ENCODE data around the gene CADM4. TPM values are rescaled to one million over a fixed set of nuclear protein-coding genes. Genes with fewer than 3 reads are reported as not detected.

The CADM4 gene
- total RNA-seq, 1 donor from 2014 or later, result 93.3 TPM

DNA sequence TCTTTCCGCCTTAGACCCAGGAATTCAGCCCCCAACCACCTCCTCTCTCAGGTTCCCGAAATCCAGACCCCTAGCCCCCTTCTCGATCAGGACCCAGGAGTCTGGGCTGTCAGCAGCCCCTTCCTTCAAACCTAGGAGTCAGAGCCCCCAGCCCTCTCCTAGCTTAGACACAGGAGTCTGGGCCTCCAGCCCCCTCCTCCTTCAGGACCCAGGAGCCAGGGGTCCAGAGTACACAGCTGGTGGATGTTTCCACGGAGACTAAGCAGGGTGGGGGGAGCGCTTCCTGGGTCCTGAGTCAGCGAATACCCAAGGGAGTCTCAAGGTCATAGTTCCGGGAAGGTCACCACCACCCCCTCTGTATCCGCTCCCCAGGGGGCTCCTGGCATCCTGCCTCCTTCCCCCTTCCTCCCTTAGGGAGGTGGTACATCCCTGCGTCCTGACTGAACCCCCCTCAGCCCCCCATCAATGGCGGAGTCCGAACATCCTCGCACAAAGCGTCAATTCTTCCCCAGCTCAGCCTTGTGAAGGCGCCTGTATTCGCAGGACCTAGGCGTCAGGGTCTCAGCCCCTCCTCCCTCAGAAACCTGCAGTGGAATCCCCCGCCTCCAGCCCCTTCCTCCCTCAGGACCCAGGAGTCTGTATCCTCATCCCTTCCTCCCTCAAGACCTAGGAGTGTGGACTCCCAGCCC lies 4.6 kb downstream of the CADM4 start:
- FAIRE-seq (no peak), DNase-seq (ENCODE audit: low spot score in 2 of 2) (no peak)

DNA sequence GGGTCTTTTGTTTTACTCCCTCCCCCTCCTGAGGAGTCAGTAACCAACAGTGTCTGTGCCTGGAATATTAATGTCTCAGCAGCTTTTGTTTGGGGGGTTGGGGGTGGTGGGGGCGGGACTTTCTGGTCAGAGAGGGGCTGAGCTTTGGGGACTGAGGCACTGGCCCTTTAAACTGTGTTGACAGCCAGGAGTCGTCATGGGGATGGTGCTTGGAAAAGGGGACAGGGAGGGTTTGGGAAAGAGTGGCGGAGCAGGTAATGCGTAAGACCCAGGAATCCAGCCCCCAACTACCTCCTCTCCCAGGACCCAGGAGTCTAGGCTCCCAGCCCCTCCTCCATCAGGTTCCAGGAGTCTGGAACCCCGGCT lies 5.2 kb downstream of the CADM4 start:
- DNase-seq (ENCODE audit: low spot score in 2 of 2) (peak in 1 of 2 donors; percentile 60), FAIRE-seq (no peak)

DNA sequence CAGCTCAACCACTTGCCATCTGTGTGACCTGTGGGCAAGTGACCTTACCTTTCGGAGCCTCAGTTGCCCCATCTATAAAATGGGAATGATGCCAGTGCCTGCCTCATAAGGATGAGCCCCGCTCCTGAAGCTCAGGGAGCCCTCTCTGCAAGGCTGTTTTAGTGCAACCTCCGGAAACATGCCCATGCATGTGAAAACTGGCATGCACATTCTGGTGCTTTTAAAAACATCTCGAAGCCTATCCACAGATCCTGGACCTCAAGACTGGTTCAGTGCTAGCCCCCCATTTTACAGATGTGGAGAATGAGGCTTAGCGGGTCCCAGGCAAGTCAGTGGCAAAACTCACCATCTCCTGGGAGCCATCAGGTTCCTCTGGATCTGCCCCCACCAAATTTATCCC lies 5.6 kb downstream of the CADM4 start:
- DNase-seq (ENCODE audit: low spot score in 2 of 2) (no peak), FAIRE-seq (no peak)

DNA sequence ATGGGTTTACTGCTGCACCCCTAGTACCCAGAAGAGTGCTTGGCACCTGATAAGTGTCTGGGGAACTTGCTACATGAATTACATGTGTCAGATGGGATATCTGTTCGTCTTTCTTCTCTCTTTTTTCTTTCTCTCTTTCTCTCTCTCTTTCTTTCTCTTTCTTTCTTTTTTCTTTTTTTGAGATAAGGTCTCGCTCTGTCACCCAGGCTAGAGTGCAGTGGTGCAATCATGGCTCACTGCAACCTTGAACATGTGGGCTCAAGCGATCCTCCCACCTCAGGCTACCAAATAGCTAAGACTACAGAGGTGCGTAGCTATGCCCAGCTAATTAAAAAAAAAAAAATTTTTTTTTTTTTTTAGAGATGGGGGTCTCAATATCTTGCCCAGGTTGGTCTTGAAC lies 6.1 kb downstream of the CADM4 start:
- FAIRE-seq (no peak), DNase-seq (ENCODE audit: low spot score in 2 of 2) (no peak)

DNA sequence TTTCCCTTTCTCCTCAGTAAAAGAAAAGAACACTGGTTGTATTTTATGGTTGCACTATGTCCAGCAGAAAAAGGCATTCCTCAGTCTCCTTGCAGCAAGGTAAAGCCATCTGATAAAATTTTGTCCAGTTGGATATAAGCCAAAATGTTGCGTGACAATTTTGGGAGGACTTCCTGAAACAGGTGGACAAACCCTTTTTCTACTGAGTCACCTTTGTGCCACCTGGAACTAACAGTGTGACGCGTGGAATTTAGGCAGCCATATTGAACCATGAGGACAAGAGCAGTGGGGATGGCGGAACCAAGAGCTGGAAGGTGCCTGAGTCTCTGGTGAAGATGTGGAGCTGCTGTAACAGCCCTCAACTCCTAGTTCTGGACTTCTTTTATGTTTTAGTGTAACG lies 8.2 kb downstream of the CADM4 start:
- FAIRE-seq (no peak), DNase-seq (ENCODE audit: low spot score in 2 of 2) (no peak)

DNA sequence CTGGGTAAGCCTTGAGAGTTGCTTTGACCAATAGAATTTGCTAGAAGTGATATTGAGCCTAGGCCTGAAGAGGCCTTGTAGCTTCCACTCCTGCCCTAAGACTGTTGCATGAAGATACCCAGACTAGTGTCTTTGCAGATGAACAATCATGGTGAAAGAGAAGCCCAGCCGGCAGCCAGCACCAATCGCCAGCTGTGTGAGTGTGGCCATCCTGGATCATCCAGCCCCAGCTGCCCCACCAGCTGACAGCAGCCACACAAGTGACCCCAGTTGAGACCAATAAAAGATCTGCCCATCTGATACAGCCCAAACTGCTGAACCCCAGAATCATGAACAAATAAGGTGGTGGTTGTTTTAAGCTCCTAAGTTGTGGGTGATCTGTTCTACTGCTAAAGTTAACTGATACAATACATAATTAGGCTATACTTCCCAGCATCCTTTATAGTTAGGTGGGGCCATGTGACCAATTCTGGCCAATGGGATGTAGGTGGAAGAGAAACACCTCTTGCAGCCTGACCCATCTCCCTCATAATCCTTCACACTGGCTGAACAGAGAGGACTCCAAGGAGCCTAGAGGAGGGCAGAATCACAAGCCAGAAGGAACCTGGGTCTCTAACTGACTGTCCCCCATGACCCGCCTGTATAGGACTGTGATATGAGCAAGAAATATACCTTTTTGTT lies 10.9 kb downstream of the CADM4 start:
- FAIRE-seq (no peak), DNase-seq (ENCODE audit: low spot score in 2 of 2) (no peak)

DNA sequence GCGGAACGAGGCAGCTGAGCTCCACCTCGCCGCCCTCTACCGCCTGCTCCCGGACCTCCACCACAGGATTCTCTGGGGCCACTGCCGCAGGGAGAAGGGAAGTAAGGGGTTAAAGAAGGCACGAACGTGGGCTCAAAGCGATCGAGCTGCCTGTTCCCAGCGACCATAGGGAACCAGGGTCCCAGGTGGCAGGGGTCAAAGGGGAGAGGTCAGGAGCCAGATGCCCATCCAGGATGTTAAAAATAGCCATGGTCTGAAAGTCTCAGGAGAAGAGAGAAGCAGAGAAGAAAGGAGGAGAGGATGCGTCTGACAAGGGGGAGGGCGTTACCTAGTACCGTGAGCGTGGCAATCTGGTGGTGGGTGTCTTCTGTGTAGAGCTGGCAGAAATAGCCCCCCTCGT lies 12.8 kb downstream of the CADM4 start:
- no peak for FAIRE-seq

DNA sequence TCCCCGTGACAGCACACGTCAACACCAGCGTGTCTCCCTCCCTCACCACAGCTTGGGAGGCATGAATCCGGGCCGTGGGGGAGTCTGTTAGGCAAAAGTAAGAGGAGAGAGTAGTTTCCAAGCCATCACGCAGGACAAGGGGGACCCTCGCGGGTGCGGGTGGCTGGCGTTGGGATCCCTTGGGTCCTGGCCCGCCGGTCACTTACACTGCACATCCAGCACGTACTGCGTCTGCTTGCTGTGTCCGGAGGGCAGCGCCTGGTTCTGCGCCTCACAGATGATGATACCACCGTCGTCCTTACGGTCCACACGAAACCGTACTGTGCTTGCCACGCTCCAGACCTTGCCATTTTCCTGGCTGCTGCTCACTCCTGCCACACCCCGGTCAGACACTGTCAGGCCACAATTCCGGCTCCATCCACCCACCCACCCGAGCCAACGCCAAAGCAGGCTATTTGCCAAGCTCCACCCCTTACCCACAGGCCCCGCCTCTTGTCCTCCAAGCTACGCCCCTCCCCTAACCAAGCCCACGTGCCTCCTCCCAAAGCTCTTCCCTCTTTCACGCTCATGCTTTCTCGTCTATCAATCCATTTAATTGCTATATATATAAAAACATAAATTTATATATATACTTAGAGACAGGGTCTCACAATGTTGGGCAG lies 13.6 kb downstream of the CADM4 start:
- no peak for FAIRE-seq

More for the DNA sequence above, 12.8 kb downstream of the CADM4 start:
- DNase-seq (ENCODE audit: low spot score in 2 of 2), result no peak

DNA sequence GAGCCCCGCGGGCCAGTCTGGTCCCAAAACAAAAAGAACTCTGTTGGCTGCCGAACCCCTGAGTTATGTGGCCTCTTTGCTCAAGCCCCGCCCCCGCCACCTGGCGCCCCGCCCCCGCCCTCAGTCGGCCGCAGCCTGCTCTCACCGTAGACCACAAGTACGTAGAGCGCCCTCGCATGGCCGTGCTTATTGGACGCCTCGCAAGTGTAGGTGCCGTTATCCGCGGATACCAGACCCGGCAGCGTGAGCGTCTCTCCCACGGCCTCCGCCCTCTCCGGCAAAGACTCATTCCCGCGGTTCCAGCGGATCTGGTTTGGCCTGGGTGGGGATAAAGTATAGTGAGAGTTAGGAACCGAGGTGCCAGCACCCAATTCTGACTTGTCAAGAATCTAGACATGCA lies 14.7 kb downstream of the CADM4 start:
- DNase-seq (ENCODE audit: low spot score in 2 of 2) (no peak), FAIRE-seq (no peak)

More for the DNA sequence above, 13.6 kb downstream of the CADM4 start:
- peak in 1 of 2 donors; percentile 73 for DNase-seq (ENCODE audit: low spot score in 2 of 2)

DNA sequence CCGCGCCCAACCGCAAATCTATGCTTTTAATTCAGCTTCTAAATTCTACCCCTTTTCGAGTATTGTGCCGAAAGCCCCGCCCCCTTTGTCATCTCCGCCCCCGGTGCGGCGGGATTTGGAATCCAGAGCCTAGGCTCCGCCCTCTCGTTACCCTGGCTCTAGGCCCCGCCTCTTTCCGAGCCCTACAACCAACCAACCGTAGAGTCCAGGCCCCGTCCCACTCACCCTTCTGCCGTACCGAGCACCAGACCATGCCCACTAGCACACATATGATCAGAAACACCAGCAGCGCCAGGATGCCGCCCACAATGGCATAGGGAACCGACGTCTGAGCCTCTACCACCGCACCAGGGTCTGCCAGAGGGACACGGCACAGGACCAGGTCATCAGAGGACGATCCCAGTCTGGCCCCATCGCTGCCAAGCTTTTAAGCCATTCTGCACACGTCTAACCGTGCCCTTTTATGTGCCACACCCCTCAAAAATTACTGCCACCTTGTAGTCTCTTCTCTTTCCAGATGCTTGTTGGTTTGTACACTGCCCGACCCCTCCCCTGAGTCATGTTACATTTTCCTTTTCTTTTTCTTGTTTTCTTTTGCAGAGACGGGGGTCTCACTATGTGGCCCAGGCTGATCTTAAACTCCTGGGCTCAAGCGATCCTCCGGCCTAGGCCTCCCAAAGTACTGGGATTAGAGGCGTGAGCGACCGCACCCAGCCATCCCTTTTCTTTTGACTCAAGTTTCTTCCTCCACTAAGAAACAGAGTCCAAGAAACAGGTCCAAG lies 15.6 kb downstream of the CADM4 start:
- no peak for FAIRE-seq

DNA sequence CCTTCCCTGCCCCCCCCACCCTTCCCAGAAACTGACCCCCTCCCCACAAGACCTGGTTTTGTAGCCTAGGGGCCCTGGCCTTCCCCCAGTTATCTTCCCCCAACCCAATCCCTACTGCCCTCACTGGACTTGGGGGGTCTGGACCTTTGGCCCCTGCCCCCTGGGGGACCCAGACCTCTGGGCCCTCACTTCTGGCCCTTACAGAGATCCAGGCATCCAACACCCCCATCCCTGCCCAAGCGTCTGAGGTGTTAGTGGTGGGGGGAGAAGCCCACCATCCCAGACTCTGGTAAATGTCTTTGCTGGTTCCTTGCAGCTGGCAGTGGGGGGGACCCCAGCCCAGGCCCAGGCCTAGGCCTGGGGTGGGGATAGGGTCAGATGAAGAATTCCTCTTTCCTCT lies 16.7 kb downstream of the CADM4 start:
- FAIRE-seq (no peak), DNase-seq (ENCODE audit: low spot score in 2 of 2) (no peak)

More for the DNA sequence above, 15.6 kb downstream of the CADM4 start:
- no peak for DNase-seq (ENCODE audit: low spot score in 2 of 2)

DNA sequence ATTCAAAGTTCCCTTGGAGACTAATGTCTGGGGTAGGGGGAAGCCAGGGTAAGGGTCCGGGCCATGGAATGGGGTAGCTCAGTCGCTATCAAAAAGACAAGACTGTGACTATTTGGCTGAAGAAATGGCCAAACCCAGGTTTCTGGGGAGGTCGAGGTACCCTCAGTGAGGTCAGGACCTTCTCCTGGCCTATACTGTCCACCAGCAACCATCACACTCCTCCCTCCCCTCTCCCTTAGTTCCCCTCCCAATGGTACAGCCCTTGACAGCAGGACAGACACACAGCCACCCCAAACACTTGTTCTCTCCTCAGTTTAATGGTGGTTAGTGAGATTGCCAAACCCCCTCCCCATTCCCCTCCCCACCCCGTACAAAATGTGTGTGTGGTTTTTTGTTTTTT lies 17.6 kb downstream of the CADM4 start:
- FAIRE-seq (no peak), DNase-seq (ENCODE audit: low spot score in 2 of 2) (no peak)

DNA sequence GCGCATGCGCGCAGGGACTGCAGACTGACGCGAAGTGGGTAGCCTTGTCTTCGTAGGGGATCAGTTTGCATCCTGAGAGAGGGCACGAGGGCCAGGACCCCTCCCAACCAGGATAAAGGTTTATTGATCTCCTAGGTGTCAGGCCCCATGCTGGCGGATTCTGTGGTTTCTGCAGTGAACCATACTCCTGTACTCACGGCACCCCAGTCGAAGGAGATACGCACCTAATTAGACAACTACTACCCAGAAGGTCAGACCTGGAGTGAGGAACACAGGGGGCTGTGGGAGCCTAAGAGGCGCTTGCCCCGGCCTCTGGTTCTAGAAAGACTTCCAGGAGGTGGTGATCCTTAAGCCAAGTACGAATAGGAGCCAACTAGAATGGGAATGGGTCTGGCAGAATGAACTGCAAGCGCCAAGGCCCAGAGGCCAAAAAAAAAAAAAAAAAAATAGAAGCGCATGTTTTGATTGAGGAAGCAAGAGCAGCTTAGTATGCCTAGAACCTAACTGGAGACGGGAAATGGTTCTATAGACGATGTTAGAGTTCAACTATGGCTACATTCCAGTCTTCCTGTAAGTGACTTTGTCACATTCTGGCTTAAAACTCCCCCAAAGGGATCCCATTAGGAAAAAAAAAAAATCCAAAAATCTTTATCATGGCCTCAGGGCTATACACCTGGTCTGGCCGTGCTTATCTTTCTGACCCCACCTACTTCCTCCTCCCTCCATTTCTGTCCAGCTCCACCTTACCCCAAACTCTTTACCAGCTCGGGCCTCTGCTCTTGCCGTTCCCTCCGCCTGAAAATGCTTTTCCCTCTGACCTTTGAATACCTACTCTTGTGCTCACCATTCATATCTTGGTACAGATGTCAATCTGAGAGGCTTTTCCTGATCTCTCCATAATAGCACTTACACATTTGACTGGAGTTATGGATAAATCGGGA lies 19.3 kb downstream of the CADM4 start:
- DNase-seq (ENCODE audit: low spot score in 2 of 2), result no peak
- no peak for FAIRE-seq

DNA sequence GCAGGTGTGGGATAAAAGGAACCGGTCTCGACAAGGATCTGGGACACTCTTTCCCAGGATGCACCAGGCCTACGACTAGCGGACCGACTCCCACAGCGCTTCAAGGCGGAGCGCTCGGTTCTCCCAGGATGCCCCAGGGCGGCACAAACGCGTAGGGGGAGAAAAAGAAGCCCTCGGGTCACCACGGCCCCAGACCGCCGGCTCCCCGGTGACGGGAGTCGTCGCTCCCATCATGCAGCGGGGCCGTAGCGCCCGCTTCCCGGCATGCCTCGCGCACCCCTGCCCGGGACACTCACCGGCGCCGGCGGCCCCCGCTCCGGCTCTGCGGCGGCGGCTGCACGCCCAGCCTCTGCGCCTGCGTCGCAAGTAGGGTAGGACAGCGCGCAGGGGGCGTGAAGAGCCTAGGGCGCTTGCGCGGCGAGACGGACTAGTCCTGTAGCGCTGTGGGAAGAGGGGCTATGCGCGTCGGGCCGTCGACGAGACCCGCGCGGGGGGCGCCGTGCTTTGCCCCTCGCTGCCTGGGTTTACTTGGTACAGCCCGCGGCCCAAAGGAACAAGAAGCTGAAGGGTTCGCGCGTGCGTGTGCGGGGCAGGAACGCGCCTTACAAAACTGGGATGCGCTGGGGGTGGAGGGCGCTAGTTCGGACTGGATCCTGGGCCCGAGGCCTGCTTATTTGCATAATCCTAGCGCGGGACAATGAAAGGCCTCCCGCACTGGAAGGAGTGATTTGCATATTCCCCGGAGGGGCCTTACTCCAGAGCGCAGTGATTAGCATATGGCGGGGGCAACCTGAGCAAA lies 20.2 kb downstream of the CADM4 start, which contains the start of gene ZNF428:
Gene ZNF428 (minus strand): TSS at position 368 of the 799 bp plus-strand sequence. CDS start 5,325 bp downstream, outside the sequence.
- DNase-seq (ENCODE audit: low spot score in 2 of 2), result peak; percentile 90 to 91
- FAIRE-seq, result no peak

DNA sequence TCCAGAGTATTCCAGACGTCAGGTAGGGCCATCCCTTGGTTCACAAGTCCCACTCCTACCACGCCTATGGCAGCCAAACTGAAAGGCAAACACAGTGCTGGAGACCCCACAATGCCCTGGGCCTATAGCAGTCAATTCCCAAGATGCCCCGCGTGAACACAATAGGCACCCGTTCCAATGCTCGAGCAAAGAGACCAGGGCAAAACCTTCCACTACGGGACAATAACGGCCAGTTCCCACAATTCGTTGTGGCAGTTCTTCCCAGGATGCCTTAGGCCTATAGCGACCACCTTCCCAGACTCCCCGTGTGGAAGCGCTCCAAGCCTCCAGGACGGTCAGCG lies 20.8 kb downstream of the CADM4 start:
- FAIRE-seq, result no peak

DNA sequence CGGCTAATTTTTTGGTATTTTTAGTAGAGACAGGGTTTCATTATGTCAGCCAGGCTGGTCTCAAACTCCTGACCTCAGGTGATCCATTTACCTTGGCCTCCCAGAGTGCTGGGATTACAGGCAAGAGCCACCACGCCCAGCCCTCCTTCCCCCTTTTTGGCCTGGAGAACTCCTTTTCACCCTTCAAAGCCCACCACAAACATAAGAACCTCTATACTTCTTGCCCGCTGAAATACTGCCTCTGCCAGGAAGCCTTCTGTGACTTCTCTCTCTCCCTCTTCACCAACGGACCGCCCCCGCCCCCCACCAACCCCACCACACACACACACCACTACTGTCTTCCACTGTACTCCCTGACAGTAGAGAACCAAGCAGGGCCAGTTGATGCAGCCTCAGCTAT lies 22.7 kb downstream of the CADM4 start:
- DNase-seq (ENCODE audit: low spot score in 2 of 2), result no peak
- no peak for FAIRE-seq

More for the DNA sequence above, 20.8 kb downstream of the CADM4 start:
- peak in 1 of 2 donors; percentile 55 for DNase-seq (ENCODE audit: low spot score in 2 of 2)

DNA sequence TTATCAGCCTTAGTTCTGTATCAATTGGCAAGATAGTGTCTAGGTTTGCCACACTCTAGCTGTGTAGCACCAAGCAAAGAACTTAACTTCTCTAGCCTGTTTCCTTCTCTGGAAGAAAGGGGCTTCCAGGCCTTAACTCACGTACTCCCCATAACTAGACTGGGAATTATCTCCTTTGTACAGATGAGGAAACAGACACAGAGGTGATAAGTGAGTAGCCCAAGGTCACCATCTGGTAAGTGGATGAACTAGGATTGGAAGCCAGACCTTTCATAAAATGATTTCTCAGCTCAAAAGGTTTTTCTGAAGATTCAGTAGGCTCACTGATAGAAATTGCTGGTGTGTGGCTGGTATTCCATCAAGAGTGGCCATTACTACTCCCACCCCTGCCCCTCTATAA lies 23.3 kb downstream of the CADM4 start:
- no peak for FAIRE-seq

DNA sequence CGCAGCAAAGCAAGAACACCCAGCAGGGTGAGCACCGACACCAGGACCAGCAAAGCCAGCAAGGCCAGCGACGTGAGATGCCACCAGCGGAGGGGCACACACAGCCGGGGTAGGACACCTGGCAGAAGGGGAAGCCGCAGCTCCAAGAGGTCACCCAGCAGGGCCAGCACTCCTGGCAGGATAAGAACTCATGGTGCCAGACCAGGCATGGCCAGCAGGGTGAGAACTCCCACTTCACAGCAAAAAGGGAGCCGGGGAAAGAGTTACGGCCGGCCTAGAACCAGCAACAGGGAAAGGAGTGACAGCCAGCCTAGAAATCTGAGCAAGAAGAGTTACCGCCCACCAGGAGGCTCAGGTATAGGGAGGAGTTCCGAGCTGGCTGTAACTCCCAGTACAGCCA lies 27.3 kb downstream of the CADM4 start:
- DNase-seq (ENCODE audit: low spot score in 2 of 2) (no peak), FAIRE-seq (no peak)

More for the DNA sequence above, 23.3 kb downstream of the CADM4 start:
- DNase-seq (ENCODE audit: low spot score in 2 of 2), result no peak

DNA sequence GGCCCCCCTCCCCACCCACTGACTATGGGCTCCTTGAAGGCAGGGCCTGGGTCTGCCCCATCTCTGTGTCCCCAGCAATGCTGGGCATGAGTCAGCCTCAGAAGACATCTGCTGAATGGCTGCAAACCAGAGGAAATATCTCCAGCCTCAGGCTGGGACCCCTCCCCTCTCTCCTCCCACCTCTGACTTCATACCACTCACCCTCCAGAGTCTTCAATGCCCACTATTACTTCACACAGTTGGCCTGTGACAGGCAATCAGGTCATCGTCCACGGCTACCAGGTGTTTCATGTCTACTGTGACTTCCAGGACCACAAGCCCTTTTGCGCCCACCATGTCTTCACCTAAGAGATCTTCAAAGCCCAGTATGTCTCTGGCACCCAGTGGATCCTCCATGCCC lies 27.9 kb downstream of the CADM4 start, which contains the start of gene SRRM5:
Gene SRRM5 (plus strand): TSS at position 301 of the 400 bp plus-strand sequence. CDS start 34 bp downstream, at position 335.
- FAIRE-seq, result no peak
- no peak for DNase-seq (ENCODE audit: low spot score in 2 of 2)
